HG03565 (cell line): ENCODE measurements around the gene NMUR1.
"Not testable (repeated sequence)": the region's sequence is repeated elsewhere in the genome, so short reads cannot be mapped to it uniquely, and the experiment has no call there.

Experiments
- ATAC-seq: cut with Tn5 transposase; IDR thresholded peaks from one replicate; pipeline ENCODE4 v1.9.1; 2021; ENCODE audit warnings: mild to moderate bottlenecking, moderate library complexity; ENCODE audit not compliant: unreplicated experiment

The NMUR1 gene, protein sequence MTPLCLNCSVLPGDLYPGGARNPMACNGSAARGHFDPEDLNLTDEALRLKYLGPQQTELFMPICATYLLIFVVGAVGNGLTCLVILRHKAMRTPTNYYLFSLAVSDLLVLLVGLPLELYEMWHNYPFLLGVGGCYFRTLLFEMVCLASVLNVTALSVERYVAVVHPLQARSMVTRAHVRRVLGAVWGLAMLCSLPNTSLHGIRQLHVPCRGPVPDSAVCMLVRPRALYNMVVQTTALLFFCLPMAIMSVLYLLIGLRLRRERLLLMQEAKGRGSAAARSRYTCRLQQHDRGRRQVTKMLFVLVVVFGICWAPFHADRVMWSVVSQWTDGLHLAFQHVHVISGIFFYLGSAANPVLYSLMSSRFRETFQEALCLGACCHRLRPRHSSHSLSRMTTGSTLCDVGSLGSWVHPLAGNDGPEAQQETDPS

DNA sequence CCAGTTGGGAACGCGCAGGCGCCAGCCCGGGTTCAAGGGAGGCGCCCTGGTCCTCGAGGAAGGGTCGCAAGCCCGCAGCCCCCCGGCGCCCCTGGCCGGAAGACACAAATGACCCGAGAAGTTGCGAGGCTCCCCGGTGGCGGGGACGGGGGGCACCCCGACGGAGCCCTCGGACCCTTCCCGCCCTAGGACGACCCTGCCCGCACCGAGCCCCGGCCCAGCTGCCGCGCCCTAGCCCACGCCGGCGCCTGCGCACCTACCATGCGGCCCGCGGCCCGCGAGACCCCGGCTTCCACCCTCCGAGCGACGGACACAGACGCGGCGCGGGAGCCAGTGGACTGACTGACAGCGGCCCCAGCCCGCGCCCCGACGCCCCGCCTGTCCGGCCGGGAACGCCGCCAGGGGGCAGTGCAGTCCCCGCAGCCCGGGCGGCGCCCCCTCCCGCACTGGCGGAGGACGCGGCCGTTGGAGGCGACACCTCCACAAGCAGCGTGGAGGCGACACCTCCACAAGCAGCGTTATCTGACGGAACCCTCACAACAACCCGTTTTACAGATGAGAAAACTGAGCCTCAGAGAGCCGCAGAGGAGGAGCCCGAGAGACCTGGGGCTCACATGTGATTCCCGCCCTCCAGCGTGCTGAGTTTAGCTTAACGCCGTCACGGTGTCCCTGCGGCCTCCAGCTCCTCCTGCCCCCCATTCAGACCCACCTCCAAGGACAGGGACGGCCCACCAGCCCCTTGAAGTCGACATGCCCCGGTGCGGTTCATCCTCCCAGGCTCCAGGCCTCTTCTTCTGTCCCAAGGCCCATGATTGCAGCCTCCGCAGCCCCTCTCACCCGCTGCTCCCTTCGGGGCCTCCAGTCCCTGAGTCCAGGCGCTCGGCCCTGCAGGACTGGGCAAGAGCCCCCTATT, at the start of gene NMUR1:
Gene NMUR1 (minus strand): TSS at position 347 of the 913 bp plus-strand sequence. CDS start 84 bp downstream, at position 263.
- ATAC-seq: no peak

DNA sequence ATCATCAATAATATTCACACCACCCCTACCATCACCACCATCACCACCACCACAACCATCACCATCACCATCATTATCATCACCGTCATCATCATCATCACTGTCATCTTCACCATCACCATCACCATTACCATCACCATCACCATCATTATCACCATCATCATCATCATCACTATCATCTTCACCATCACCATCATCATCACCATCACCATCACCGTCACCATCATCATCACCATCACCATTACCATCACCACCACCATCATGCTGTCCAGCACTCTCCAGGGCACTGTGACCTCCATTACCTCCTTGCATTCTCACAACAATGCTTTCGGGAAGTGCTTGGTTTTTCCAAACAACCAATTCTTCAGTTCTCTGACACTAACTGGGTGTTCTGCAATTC, 49.3 kb upstream of the NMUR1 start:
- no peak for ATAC-seq

GRCh38 chr2:231578655-231579054, 48.4 kb upstream of the NMUR1 start:
- not testable (repeated sequence) for ATAC-seq

DNA sequence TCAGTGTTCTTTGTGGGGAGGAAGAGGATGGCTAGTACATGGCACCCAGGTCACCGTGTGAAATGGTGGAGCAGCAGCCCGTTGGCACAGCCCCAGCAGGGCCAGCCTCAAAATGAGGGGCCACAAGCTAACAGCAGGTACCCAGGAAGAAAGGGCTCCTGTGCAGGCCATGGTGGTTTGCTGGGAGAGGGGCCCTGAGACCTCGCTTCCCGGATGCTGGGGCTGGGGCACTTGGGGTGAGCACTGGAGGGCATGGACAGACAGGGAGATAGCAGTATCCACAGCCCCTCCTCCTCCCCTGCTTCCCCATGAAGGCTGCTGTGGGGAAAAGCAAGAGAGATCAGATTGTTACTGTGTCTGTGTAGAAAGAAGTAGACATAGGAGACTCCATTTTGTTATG, 46.2 kb upstream of the NMUR1 start:
- ATAC-seq: no peak

DNA sequence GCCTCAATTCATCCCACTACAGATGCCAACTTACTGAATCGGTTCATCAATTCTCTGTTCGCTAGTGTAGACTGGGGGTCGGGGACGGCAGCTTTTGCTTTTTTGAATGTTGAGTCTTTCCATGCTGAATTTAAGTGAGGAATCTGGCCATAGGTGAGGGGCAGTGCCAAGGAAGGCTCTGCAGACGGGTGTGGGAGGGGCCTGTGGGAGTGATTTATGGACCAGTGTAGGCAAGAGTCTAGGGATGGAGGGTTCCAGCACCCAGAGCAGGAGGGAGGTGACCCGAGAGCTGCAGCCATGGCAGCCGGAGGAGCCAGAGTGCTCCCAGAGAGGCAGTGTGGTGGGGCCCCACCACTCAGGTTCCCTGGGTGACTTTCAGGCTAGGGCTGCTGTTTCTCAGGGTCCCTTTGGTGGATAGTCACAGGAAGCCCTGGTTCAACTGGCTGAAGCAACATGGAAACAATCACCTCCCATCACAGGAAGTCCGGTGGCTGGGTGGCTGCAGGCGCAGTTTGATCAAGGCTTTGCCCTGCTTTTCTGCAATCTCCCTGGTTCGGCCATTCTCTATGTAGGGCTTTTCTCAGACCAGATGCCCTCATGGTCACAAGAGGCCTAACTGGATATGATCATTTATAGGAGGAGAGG, 45.5 kb upstream of the NMUR1 start:
- no peak for ATAC-seq

DNA sequence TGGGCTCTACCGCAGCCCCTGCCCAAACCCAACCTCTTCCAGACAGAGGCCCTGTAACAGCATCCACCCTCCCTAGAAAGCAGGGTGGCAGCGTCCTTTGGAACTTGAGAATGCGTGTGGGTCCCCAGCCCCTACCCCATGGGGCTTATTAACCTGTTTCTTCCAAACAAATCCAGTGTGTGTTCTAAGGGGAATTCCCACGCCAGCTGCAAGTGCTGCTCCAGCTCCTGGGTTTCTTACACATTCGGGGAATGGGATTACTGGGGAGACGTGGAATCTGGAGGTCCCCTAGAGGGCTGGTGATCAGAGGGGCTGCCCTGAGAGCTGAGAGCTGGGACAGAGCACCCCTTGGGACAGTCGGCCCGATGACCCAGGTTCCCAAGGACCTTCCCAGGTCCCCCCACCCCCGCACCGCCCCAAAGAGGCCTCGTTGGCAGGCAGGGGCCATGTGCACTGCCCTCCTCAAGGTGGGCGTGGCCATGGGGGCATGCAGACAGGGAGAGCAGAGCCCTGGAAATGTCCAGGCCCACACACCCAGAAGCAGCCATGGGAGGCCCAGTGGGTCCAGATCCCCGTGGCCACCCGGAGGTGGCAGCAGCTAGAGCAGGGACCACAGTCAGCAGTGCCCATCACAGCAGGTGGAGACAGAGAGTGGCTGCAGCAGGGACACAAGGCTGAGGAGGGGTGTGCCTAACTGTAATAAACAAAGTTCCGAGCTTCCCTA, 43.6 kb upstream of the NMUR1 start:
- ATAC-seq: no peak

DNA sequence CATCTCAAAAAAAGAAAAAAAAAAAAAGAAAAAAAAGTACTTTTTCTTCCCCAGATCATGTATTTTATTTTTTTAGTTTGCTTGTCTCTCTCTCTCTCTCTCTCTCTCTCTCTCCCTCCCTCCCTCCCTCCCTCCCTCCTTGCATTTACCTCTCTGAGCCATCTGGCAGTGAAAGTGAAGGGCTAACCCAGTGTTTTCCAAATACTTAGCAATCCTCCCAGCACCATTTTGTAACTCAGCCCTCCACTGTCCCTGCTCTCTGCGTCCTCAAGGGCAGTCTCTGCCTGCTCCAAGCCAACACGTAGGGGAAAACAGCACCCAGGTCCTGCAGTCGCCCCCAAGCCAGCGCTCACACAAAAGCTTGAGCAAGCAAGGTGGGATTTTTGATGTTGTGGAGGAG, 42.9 kb upstream of the NMUR1 start:
- ATAC-seq: no peak

DNA sequence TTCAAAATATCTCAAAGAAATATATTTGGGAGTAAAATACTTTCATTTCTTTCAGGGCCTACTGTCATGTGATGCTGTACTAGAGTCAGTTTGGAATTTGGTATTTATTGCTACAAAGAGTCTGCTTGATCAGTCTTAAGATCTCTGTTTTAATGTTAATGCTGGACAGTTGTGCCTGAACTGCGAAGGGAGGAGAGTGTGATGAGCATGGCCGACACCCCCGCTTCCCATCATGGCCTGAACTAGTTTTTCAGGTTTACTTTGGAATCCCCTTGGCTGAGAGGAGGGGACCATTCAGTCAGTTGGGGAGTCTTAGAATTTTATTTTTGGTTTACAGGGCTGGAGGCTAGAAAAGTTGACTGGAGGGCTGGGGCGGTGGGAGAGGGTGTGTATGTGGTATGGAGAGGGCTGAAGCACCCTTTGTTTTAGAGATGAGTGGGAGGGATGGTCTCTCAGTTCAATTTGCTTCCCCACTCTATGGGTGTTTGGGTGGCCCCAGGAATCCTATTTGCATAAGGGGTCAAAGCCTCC, 41.5 kb upstream of the NMUR1 start:
- no peak for ATAC-seq

GRCh38 chr2:231570915-231571314, 40.7 kb upstream of the NMUR1 start:
- ATAC-seq: not testable (repeated sequence)

DNA sequence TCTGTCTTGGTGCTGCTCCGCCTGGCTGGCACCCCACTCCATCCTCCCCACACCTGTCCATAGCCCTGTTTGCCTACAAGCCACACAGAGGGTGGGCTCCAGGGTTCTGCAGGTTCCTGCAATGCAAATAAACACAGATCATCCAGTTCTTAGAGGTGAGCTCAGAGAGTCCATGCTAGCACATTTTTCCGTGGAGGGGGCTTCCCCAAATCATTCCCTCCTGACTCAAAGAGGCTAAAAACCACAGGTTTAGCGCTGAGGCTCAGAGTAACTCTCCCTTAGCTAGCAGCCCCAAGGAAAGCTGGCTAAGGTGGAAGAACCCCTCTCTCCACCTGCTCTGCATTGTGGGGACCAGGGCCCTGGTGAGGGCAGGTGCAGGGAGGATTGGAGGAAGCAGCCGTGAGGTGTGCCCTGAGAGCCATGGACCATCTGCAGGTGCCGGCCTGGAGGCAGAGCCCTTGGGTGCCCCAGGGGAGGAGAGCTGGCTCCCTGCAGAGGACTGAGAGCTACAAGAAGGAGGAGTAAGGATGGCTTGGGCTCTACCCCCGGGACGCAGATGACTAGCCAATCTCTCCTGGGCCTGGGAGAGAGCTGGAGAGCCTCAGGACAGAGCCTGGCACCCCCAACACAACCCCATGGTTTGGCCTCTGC, 38.7 kb upstream of the NMUR1 start:
- ATAC-seq: no peak

- no peak for ATAC-seq
Observed at GRCh38 chr2:231568098-231568784, 38.0 kb upstream of the NMUR1 start.

DNA sequence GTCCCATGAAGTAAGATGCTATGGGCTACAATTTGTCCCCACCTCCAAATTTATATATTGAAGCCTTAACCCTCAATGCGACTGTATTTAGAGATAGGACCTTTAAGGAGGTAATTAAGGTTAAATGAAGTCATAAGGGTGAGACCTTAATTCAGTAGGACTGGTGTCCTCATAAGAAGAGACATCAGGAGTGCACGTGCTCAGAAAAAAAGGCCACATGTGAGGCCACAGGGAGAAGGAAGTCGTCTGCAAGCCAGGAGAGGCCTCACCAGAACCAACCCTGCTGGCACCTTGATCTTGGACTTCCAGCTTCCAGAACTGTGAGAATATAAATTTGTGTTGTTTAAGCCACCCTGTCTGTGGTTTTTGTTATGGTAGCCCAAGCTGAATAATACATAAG, 36.9 kb upstream of the NMUR1 start:
- no peak for ATAC-seq

DNA sequence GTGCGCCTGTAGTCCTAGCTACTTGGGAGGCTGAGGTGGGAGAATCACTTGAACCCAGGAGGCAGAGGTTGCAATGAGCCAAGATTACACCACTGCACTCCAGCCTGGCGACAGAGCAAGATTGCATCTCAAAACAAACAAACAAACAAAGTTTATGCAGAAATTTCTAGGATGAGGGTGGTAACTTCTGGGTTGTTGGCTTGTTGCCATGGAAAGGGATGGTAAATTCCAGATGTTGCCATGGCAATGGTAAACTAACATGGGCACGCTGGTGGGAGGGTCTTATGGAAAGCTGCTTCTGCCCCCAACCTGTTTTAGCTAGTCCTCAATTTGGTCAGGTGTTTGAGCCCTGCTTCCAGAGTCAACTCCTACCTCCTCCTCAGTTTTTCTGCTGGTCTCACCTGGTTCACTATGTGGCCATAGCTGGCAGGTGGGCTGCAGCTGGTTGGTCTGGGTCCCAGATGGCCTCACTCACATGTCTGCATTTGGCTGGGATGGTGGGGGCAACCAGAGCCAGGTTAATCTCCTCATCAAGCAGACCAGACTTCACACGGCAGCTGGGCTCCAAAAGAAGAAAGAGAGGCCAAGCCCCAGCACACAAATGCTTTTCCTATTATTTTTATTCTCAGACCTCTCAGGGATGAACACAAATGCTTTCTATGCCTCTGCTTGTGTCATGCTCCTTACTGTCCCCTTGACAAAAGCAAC, 35.8 kb upstream of the NMUR1 start:
- no peak for ATAC-seq

- no peak for ATAC-seq
Observed at GRCh38 chr2:231563378-231563961, 33.2 kb upstream of the NMUR1 start.

GRCh38 chr2:231557571-231558217, 27.4 kb upstream of the NMUR1 start:
- peak; percentile 60 for ATAC-seq

GRCh38 chr2:231556981-231557380, 26.7 kb upstream of the NMUR1 start:
- no peak for ATAC-seq

GRCh38 chr2:231556496-231556895, 26.3 kb upstream of the NMUR1 start:
- ATAC-seq: not testable (repeated sequence)
